Epidermal melanocyte (primary cell): Measurements from ENCODE around the gene GRK3.
A peak's percentile ranks its signal among the peaks of the same experiment; 100 is the strongest.
"Not testable (repeated sequence)": the region's sequence is repeated elsewhere in the genome, so short reads cannot be mapped to it uniquely, and the experiment has no call there.

Experiments used
- DNase-seq: peaks from one replicate; pipeline ENCODE4 v3.0.0; 2011; ENCODE audit warnings: low spot score; ENCODE audit not compliant: insufficient read length

GRK3 gene

DNA sequence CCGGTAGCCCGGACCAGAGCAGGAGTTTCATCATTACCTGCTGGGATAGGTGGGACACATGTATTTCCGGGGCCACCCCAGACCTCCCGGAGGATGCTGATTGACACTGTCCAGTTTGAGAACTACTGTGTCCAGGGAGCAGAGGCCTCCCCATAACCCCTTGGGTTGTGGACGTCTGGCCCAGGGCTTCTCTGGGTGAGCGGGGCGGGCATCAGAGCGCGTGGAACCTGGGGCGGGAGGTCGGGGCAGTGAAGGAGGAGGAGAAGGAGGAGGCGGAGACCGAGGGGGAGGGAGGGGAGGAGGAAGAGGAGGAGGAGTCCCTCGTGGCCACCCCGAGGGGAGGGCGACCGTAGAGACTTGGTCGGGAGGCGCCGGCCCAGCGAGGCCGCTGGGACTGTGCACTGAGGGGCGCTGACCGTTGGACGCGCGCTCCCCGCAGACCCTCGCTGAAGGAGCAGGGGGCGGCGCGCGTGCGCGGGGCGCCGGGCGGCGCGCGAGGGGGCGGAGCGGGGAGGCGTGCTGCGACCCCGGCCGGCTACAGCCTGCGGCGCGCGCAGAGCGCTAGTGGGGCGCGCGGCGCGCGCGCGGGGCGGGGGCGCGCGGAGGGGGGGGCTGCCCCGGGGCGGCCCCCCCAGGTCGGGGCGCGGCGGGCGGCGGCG, at the start of gene GRK3:
Gene GRK3 (plus strand): TSS at position 356 of the 659 bp plus-strand sequence. CDS start 366 bp downstream, outside the sequence.
- DNase-seq = peak; percentile 44

GRCh38 chr22:25518000-25518663, 46.3 kb upstream of the GRK3 start:
- no peak for DNase-seq

GRCh38 chr22:25525376-25525775, 39.1 kb upstream of the GRK3 start:
- no peak for DNase-seq

DNA sequence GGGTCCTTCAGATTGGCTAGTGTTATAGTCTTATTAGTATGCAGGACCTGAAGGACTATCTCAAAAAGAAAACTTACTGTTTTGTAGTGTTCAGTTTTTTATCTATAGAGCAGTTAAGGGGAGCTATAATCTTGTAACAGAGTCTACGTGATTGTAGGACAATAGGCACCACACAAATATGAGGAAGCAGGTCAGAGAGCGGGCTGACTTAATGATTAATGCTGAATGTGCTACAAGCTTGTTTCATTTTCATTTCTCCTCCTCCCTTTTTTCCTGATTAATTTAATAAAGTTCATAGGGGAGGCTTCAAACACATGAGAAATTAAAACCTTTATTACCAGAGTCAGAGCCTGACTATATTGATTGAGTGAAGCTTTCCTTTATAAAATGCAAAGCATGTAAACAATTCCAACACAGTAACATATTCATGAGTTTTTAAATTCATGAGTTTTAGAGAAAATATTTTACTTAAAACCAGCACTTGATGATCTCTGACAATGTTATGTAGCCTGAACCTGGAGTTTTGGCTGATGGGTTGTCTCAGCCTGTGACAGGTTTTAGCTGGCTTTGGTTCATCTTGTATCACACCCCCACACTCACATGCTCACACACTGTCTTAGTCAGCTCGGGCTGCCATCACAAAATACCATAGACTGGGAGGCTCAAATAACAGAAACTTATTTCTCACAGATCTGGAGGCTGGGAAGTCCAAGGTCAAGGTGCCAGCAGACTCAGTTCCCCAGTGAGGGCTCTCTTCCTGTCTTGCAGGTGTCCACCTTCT, 38.5 kb upstream of the GRK3 start:
- not testable (repeated sequence) for DNase-seq

DNA sequence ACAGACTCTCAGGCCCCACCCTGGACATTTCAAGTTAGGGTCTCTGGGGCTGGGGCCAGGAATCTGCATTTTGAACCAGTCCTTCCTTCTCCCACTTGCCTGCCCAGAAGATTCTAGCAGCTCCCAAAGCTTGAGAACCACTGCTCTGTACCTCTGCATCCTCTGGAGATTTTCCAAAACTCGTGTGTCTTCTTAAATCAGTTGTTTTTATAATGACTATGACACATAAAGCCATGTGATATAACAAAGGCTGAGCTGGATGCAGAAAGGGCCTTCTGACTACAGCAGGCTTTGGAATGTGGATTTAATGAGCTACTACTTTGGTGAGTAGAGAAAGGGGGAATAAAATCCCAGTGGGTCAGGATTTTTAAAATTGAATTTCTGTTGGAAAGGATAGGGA, 37.5 kb upstream of the GRK3 start:
- DNase-seq = not testable (repeated sequence)

DNA sequence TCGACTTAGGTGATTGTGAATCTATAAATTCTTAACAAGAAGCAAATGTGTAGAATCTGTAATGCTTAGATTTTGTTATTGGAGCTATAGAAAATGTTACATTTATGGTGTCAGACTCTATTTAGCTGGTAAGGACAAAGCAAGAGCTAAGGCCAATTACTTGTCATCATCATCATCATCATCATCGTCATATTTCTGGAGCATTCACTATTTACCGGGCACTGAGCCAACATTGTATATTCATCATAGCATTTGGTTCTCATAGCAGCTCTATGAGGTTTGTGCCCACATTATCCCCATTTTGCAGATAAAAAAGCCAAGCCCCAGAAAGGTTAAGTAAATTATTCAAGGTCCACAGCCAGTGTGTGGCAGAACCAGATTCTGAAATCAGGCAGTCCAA, 36.4 kb upstream of the GRK3 start:
- DNase-seq = not testable (repeated sequence)

DNA sequence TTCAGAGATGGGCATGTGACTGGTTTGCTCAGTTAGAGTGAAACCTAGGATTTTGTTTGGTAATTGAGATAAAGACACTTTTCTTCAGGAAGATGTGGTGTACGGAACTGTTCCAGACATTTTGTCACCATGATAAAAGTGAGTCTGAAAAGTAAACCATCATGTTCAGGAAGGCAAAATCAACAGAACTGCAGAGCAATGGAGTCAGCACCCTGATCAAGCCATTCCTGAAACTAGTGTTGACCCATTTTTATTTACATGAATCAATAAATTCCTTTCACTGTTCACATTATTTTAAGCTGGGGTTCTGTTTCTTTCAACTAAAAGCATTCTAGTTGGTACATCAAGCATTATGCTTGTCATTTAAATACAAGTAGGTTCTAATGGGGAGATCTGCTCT, 35.4 kb upstream of the GRK3 start:
- not testable (repeated sequence) for DNase-seq

DNA sequence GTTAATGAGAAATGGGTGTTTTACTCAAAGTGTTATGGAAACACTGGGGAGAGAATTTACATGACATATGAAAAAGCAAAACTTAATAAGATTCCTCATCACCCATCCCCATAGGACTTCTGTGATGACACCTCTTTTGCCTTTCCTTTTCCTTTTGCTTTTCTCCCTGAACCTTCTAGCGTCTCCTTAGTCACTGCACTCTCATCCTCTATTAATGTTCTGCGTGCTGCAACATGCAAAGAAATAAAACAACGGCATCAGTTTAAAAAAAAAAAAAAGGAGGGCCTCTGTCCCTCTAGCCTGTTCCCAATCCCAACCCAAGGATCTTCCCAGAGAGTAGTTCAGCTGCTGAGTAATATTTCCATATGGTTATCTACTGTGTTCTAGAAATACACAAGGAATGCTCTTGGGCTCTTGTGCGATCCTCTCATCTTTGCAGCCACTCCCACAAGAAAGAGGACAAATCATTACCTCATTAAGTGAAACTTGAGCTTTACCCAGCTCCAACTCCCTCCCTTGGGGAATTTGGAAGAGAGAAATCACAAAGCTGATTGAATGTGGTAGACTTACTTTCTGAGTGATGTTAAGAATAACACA, 34.8 kb upstream of the GRK3 start:
- DNase-seq = not testable (repeated sequence)

- DNase-seq = not testable (repeated sequence)
Measured at GRCh38 chr22:25531677-25532076, 32.8 kb upstream of the GRK3 start.

DNA sequence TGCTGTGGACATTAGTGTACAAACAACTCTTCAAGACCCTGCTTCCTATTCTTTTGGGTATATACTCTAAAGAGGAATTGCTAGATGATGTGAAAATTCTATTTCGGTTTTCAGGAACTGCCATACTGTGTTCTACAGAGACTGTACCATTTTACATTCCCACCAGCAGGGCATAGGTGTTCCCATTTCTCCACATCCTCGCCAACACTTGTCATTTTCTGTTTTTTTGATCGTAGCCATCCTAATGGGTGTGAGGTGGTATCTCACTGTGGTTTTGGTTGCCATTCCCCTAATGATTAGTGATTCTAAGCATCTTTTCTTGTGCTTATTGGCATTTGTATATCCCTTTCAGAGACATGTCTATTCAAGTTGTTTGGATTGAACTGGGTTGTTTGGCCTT, 29.8 kb upstream of the GRK3 start:
- DNase-seq = no peak

GRCh38 chr22:25536589-25536988, 27.9 kb upstream of the GRK3 start:
- no peak for DNase-seq

DNA sequence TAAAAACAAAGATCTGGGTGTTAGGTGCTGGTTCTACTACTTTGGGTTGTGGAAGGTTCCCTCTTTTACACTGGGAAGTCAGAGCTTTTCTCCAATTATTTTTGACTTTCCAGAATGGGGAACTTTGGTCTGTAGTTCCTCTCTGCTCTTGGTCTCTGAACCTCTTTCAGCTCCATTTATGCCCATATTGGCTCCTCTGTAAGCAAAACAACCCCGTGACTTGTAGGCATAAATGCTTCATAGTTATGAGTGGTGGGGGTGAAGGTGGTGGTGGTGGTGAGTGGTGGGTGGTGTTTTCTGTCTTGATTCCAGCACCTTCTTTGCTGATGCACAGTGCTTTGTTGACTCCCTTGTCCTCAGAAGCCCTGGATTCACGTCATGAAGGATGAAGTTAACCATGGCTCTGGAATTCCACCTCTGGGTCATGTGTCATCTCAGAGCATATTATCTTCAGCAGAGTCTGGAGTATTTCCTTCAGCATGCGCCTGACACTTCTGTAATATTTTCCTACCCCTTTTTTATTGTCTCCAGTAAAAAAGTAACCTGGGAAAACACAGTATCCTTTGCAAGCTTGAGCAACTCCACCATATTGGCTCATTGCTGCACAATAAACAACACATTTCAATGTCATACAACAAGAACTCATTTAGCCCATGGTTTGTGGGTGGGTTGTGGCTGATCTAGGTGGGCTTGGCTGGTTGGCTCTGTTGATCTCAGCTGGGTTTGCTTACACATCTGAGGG, 24.1 kb upstream of the GRK3 start:
- no peak for DNase-seq

DNA sequence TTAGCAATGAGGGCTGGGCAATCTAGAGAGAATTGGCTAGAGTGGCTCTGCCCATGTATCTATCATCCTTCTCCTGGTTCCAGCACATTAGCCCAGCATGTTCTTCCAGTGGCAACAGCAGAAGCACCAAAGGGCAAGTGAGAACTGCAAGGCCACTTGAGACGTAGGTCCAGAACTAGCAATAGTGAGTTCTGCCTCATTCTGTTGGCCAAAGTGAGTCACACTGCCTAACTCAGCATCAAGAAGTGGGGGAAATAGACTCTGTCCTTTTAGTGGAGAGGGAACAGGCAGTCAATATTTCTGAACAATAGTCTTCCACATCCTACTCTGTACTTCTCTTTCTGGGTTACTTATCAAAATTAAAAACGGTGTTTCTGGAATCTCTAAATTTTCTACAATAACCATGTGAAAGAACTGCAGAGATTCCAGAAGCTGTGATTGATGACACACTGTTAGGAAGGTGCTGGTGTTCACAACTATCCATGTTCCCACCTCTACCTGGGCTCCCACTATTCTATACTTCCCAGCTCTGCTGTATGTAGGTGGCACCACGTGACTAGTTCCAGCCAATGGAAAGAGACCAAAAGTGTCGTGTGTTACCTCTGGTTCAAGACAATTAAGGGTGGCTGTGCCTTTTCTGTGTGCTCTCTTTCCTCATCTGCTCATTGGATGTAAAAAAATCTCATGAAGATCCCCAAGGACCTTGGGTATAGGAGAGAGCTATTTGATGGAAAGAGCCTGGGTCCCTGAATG, 23.4 kb upstream of the GRK3 start:
- no peak for DNase-seq

GRCh38 chr22:25542191-25542590, 22.3 kb upstream of the GRK3 start:
- DNase-seq = no peak

- no peak for DNase-seq
Measured at GRCh38 chr22:25542720-25543402, 21.6 kb upstream of the GRK3 start.

DNA sequence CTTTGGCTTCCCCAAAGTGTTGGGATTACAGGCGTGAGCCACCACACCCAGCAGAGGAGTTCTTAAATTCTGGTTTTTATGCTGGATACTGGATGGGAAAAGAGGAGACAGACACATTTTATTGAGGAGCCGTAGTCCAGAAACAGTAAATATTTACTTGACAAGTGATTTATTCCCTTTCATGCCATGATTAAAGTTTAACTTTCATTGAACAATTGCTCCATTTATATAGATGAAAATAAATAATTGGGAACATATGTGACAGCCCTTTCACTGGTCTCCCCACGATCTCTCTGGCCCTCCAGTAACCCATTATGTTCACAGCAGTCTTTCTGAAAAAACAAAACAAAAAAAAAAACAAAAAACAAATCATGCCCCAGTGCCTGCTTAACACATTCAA, 19.3 kb upstream of the GRK3 start:
- DNase-seq = no peak

DNA sequence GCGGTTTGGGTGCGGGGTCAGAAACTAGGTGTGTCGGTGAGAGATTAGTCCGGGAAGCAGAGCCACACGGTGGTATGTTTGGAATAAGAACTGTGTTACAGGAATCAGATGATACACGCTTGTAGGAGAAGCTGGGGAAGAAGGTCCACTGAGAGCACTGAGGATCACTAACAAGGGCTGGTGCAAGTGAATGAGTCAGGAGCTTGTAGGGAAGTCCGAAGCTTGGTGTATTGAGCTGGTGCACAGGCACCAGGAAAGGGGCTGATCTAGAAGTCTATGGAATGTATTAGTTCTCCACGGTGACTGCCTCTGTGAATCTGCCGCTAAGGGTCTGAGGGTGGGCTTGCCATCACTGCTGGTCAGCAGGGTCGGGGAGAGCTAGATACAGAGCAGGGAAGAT, 18.8 kb upstream of the GRK3 start:
- DNase-seq = no peak

DNA sequence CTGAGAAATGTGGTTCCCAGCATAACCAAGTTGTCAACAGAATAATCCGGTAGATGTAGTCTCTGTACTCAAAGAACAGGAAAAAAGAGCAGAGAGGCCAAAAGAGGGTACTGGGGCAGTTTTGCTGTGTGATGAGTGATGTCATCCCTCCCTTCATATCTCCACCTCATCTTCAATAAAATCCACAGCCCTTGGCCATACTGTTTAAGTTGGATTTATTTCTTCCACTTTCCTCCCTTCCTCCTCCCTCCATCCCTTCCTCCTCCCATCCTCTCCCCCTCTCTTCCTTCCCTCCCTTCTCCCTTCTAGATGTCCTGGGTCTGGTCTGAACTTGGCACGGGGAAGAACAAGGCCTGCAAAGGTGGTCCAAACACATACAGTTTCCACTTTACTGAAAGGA, 18.2 kb upstream of the GRK3 start:
- DNase-seq = no peak

GRCh38 chr22:25546751-25547150, 17.7 kb upstream of the GRK3 start:
- no peak for DNase-seq

- DNase-seq = no peak
Measured at GRCh38 chr22:25548866-25549464, 15.5 kb upstream of the GRK3 start.
